UCSD-AML1 (cell line): ENCODE results near the gene FBXO48.
"Not testable (repeated sequence)": the region's sequence is repeated elsewhere in the genome, so short reads cannot be mapped to it uniquely, and the experiment has no call there.

Source experiments
- DNase-seq: peaks from one replicate; lab custom pipeline; 2025; ENCODE audit not compliant: unreplicated experiment; lab: John Stamatoyannopoulos, UW

Gene FBXO48

GRCh38 chr2:68467077-68467960, at the start of gene FBXO48, which contains the start of gene APLF:
TSS of gene FBXO48 (minus strand) at chr2:68467294. CDS start at chr2:68465145, 2,149 bp downstream.
TSS of gene APLF (plus strand) at chr2:68467585. CDS start at chr2:68467732, 147 bp downstream.
- DNase-seq = peak; percentile 97

- DNase-seq = no peak
Observed at GRCh38 chr2:68516051-68516955, 49.2 kb upstream of the FBXO48 start.

- DNase-seq = no peak
Observed at GRCh38 chr2:68514316-68514929, 47.3 kb upstream of the FBXO48 start.

- no peak for DNase-seq
Observed at GRCh38 chr2:68512966-68513365, 45.9 kb upstream of the FBXO48 start.

- DNase-seq = no peak
Observed at GRCh38 chr2:68512326-68512725, 45.2 kb upstream of the FBXO48 start.

- DNase-seq = peak; percentile 21
Observed at GRCh38 chr2:68506170-68506569, 39.1 kb upstream of the FBXO48 start.

- DNase-seq = no peak
Observed at GRCh38 chr2:68505603-68506159, 38.6 kb upstream of the FBXO48 start.

GRCh38 chr2:68501768-68502167, 34.7 kb upstream of the FBXO48 start:
- no peak for DNase-seq

GRCh38 chr2:68500649-68501048, 33.6 kb upstream of the FBXO48 start:
- no peak for DNase-seq

GRCh38 chr2:68499133-68499532, 32.0 kb upstream of the FBXO48 start:
- no peak for DNase-seq

GRCh38 chr2:68491582-68491981, 24.5 kb upstream of the FBXO48 start:
- no peak for DNase-seq

- no peak for DNase-seq
Observed at GRCh38 chr2:68489282-68489681, 22.2 kb upstream of the FBXO48 start.

GRCh38 chr2:68488605-68489004, 21.5 kb upstream of the FBXO48 start:
- not testable (repeated sequence) for DNase-seq

GRCh38 chr2:68487773-68488355, 20.8 kb upstream of the FBXO48 start:
- no peak for DNase-seq

GRCh38 chr2:68483011-68483410, 15.9 kb upstream of the FBXO48 start:
- peak; percentile 9 for DNase-seq

GRCh38 chr2:68482296-68482820, 15.3 kb upstream of the FBXO48 start:
- no peak for DNase-seq

GRCh38 chr2:68478688-68479087, 11.6 kb upstream of the FBXO48 start:
- no peak for DNase-seq

GRCh38 chr2:68476454-68476853, 9.4 kb upstream of the FBXO48 start:
- DNase-seq = no peak

- DNase-seq = no peak
Observed at GRCh38 chr2:68475576-68475975, 8.5 kb upstream of the FBXO48 start.

GRCh38 chr2:68475110-68475509, 8.0 kb upstream of the FBXO48 start:
- no peak for DNase-seq
